A549 (cell line): ENCODE data around the gene RNPS1.

ENCODE experiments used
- CBX8 ChIP-seq: fragments of 200-600 bp; sonication (generic); IDR thresholded peaks from 2 replicates; pipeline ENCODE4 v1.6.1; 2016
- CEBPB ChIP-seq, 2 experiments: fragments of >200 bp in 1 of 2; sonication (Bioruptor Twin) in 1 of 2; formaldehyde crosslinking in 1 of 2; IDR thresholded peaks; 2 replicates each; pipeline ENCODE4 v1.6.1; 2012 to 2016
- CHD2 ChIP-seq: fragments of 150-350 bp; IDR thresholded peaks from 2 replicates; pipeline ENCODE4 v1.6.1; 2014; ENCODE audit warnings: low read length; ENCODE audit not compliant: partially characterized antibody
- CHD4 ChIP-seq: fragments of 200-600 bp; sonication (generic); IDR thresholded peaks from 2 replicates; pipeline ENCODE4 v1.6.1; 2016; ENCODE audit warnings: antibody characterized with exemption, mild to moderate bottlenecking, borderline replicate concordance
- HOXB5 ChIP-seq: fragments of 250-450 bp; sonication (Bioruptor Pico); IDR thresholded peaks from 2 replicates; pipeline ENCODE4 v1.5.0; 2020; ENCODE audit warnings: mild to moderate bottlenecking, moderate library complexity
- JUN ChIP-seq, 2 experiments: fragments of >200 bp; sonication (Bioruptor Twin); formaldehyde crosslinking; IDR thresholded peaks; 2 replicates in 1 of 2; 3 replicates in 1 of 2; pipeline ENCODE4 v1.6.1; 2016 to 2017
- JUNB ChIP-seq: fragments of >200 bp; sonication (Bioruptor Twin); formaldehyde crosslinking; IDR thresholded peaks from 2 replicates; pipeline ENCODE4 v1.6.1; 2016
- KDM1A ChIP-seq: fragments of 200-600 bp; sonication (generic); IDR thresholded peaks from 2 replicates; pipeline ENCODE4 v1.6.1; 2016; ENCODE audit warnings: low read depth, mild to moderate bottlenecking
- MAFK ChIP-seq: fragments of 450-650 bp; IDR thresholded peaks from 2 replicates; pipeline ENCODE4 v1.6.1; 2014; ENCODE audit not compliant: partially characterized antibody
- MYC ChIP-seq: IDR thresholded peaks from 2 replicates; pipeline ENCODE4 v1.6.1; 2012; ENCODE audit warnings: mild to moderate bottlenecking, inconsistent platforms, low read length, improper control_type of control experiment, borderline replicate concordance
- PHF8 ChIP-seq: fragments of 200-600 bp; sonication (generic); IDR thresholded peaks from 2 replicates; pipeline ENCODE4 v1.6.1; 2016; ENCODE audit warnings: low read depth, mild to moderate bottlenecking, antibody characterized with exemption, moderate library complexity, borderline replicate concordance
- RAD21 ChIP-seq, 2 experiments: fragments of >200 bp in 1 of 2; sonication (Bioruptor Twin) in 1 of 2; formaldehyde crosslinking in 1 of 2; IDR thresholded peaks in 1 of 2; conservative IDR thresholded peaks in 1 of 2; 2 replicates in 1 of 2; 3 replicates in 1 of 2; pipeline ENCODE4 v1.6.1; 2012 to 2018; ENCODE audit warnings: inconsistent platforms in 1 of 2
- TF ChIP-seq, protein P1 (sequence below): fragments of >200 bp; sonication (Bioruptor Twin); formaldehyde crosslinking; IDR thresholded peaks from 3 replicates; pipeline ENCODE4 v1.5.1; 2016
- TF ChIP-seq, protein P2 (sequence below): IDR thresholded peaks from 2 replicates; pipeline ENCODE4 v1.6.1; 2012

DNA sequence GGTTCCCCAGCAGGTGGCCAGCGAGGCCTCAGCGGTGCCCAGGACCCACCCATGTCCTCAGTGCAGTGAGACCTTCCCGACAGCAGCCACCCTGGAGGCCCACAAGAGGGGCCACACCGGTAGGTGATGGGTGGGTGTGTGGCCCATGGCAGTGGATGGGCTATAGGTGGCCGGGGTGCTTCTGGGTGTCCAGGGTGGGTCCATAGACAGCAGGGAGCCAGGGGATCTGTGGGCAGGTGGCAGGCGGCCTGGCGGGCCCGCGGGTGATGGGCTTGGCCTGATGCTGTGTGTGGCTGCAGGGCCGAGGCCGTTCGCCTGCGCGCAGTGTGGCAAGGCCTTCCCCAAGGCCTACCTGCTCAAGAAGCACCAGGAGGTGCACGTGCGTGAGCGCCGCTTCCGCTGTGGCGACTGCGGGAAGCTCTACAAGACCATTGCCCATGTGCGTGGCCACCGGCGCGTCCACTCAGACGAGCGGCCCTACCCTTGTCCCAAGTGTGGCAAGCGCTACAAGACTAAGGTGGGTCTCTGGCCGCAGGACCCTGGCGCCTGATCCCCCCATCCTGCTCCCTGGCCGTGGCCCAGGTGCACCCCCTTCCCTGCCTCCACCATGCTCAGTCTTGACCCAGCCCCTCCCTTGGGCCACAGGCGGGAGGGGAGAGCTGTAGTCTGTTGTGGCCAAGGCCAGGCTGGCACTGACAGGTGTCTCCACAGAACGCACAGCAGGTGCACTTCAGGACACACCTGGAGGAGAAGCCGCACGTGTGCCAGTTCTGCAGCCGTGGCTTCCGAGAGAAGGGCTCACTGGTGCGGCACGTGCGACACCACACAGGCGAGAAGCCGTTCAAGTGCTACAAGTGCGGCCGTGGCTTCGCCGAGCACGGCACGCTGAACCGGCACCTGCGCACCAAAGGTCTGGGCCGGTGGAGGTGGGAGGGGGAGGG is 33.8 kb downstream of the RNPS1 start:
- TF ChIP-seq, protein P1, sequence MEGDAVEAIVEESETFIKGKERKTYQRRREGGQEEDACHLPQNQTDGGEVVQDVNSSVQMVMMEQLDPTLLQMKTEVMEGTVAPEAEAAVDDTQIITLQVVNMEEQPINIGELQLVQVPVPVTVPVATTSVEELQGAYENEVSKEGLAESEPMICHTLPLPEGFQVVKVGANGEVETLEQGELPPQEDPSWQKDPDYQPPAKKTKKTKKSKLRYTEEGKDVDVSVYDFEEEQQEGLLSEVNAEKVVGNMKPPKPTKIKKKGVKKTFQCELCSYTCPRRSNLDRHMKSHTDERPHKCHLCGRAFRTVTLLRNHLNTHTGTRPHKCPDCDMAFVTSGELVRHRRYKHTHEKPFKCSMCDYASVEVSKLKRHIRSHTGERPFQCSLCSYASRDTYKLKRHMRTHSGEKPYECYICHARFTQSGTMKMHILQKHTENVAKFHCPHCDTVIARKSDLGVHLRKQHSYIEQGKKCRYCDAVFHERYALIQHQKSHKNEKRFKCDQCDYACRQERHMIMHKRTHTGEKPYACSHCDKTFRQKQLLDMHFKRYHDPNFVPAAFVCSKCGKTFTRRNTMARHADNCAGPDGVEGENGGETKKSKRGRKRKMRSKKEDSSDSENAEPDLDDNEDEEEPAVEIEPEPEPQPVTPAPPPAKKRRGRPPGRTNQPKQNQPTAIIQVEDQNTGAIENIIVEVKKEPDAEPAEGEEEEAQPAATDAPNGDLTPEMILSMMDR: no peak
- TF ChIP-seq CBX8: no peak
- TF ChIP-seq MAFK: no peak
- no peak for TF ChIP-seq JUN (IDR thresholded peaks at IDR 0.05)
- no peak for TF ChIP-seq CHD2
- no peak for TF ChIP-seq MYC
- TF ChIP-seq HOXB5 (CRISPR knock-in tag): no peak
- TF ChIP-seq, protein P2, sequence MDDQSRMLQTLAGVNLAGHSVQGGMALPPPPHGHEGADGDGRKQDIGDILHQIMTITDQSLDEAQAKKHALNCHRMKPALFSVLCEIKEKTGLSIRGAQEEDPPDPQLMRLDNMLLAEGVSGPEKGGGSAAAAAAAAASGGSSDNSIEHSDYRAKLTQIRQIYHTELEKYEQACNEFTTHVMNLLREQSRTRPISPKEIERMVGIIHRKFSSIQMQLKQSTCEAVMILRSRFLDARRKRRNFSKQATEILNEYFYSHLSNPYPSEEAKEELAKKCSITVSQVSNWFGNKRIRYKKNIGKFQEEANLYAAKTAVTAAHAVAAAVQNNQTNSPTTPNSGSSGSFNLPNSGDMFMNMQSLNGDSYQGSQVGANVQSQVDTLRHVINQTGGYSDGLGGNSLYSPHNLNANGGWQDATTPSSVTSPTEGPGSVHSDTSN: peak; percentile 42; the same call in 1 of the 2 replicates
- no peak for TF ChIP-seq KDM1A
- TF ChIP-seq CHD4: no peak
- TF ChIP-seq PHF8: no peak
- TF ChIP-seq JUNB: no peak
- no peak for TF ChIP-seq RAD21 (conservative IDR thresholded peaks at IDR 0.05 in 1 of 2, IDR thresholded peaks at IDR 0.05 in 1 of 2)
- TF ChIP-seq CEBPB (IDR thresholded peaks at IDR 0.05): no peak
